ENCODE results near the gene RER1.

GRCh38 chr1:2438038-2438437 is 46.4 kb downstream of the RER1 start:
- TF ChIP-seq REST (IDR thresholded peaks at IDR 0.05; ENCODE audit: borderline replicate concordance) (no peak), SMC3 (conservative IDR thresholded peaks at IDR 0.05; ENCODE audit: poor library complexity) (no peak), MXI1 (conservative IDR thresholded peaks at IDR 0.05; ENCODE audit: poor library complexity, severe bottlenecking) (no peak), EP300 (conservative IDR thresholded peaks at IDR 0.05; ENCODE audit: poor library complexity, severe bottlenecking) (no peak)
